ENCODE results near the gene SERTM2.

- TF ChIP-seq CTCF (IDR thresholded peaks at IDR 0.05; ENCODE audit: low read depth, low read length), result no peak
- no peak for TF ChIP-seq EZH2phosphoT487 (IDR thresholded peaks at IDR 0.05; ENCODE audit: low read depth)
These were observed 12.8 kb upstream of the SERTM2 start for GRCh38 chrX:111498538-111499103.

All from OCI-LY3 (cell line).